ENCODE data around the gene PTPRN2. TPM values are rescaled to one million over a fixed set of nuclear protein-coding genes. Genes with fewer than 3 reads are reported as not detected.
A peak's percentile ranks its signal among the peaks of the same experiment; 100 is the strongest.
"Not testable (repeated sequence)": the region's sequence is repeated elsewhere in the genome, so short reads cannot be mapped to it uniquely, and the experiment has no call there.

The PTPRN2 gene
- total and polyA plus RNA-seq, 8 donors: 4.9 to 136 (median 46.8) TPM

- Histone ChIP-seq H3K36me3 (no peaks in the 10 kb centered on the region), H3K27me3 (peaks cover 0 to 6% (median 0%) of the 10 kb centered on the region in 3 donors), H3K27ac (no peak overlapping the region), H3K4me1 (no peaks in the 10 kb centered on the region), H3K4me3 (no peak overlapping the region), H3K9me3 (no peaks in the 10 kb centered on the region)
- TF ChIP-seq CTCF (IDR thresholded peaks at IDR 0.05) (no peak), EP300 (IDR thresholded peaks at IDR 0.05) (no peak), POLR2AphosphoS5 (IDR thresholded peaks at IDR 0.05) (no peak), POLR2A (IDR thresholded peaks at IDR 0.05) (no peak)
- 58 to 77% (median 74%) methylated on average over 6 to 12 of the region's 12 CpGs for WGBS, 5 donors
- peak in 1 of 2 donors; percentile 56 for DNase-seq
- intact Hi-C loops (cut with DNase I; ENCODE audit: low total_unique reads): no loop called here
Measured at GRCh38 chr7:158387546-158387891, 200.1 kb downstream of the PTPRN2 start.

GRCh38 chr7:158386866-158387545, 200.6 kb downstream of the PTPRN2 start:
- H3K27ac ChIP-seq: no peak overlapping the region
- no peak for TF ChIP-seq POLR2AphosphoS5 (IDR thresholded peaks at IDR 0.05)
- no peaks in the 10 kb centered on the region for H3K9me3 ChIP-seq
- H3K4me1 ChIP-seq: no peaks in the 10 kb centered on the region
- peaks cover 0 to 6% (median 0%) of the 10 kb centered on the region in 3 donors for H3K27me3 ChIP-seq
- H3K4me3 ChIP-seq: no peak overlapping the region
- intact Hi-C loops (cut with DNase I; ENCODE audit: low total_unique reads): no loop called here
- 71 to 85% (median 81%) methylated on average over 20 of the region's 20 CpGs for WGBS, 5 donors
- DNase-seq: no peak
- H3K36me3 ChIP-seq: no peaks in the 10 kb centered on the region

DNA sequence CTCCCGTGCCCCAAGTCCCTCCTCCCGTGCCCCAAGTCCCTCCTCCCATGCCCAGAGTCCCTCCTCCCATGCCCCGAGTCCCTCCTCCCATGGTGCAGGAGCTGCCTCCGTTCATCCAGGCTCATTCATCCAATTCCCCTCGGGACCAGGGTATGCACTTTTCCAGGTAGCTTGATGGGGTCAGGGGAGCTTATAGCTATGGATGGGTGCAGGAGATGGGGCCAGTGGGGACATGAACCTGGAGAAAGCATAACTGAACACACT, 201.3 kb downstream of the PTPRN2 start:
- WGBS, 5 donors: 79 to 96% (median 86%) methylated on average over 5 of the region's 5 CpGs
- no peak for DNase-seq
- TF ChIP-seq POLR2A (IDR thresholded peaks at IDR 0.05): no peak
- TF ChIP-seq CTCF (IDR thresholded peaks at IDR 0.05): no peak
- TF ChIP-seq EP300 (IDR thresholded peaks at IDR 0.05): no peak
- TF ChIP-seq POLR2AphosphoS5 (IDR thresholded peaks at IDR 0.05): no peak

DNA sequence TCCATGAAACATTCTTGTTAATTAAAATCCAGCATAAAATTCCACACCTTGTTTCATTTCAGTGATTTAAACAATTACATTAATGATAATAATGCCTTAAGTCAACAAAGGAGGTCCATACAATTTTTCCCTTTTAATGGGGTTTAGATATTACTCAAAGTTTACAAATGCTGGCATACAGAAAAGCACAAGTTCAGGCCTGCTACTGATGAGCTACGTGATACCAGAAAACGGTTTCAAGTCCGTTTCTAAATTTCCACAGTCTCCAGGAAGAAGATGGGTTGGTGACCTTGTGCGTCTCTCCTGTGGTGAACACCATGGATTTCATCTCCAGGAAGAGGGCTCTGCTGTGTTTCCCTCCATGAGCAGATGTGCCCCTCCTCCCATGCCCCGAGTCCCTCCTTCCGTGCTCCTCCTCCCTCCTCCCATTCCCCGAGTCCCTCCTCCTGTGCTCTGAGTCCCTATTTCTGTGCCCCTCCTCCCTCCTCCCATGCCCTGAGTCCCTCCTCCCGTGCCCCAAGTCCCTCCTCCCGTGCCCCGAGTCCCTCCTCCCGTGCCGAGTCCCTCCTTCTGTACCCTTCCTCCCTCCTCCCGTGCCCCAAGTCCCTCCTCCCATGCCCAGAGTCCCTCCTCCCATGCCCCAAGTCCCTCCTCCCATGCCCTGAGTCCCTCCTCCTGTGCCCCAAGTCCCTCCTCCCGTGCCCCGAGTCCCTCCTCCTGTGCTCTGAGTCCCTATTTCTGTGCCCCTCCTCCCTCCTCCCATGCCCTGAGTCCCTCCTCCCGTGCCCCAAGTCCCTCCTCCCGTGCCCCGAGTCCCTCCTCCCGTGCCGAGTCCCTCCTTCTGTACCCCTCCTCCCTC, 201.9 kb downstream of the PTPRN2 start:
- H3K4me3 ChIP-seq; H3K27ac ChIP-seq; H3K36me3 ChIP-seq; intact Hi-C loops (cut with DNase I; ENCODE audit: low total_unique reads); H3K4me1 ChIP-seq; H3K27me3 ChIP-seq; H3K9me3 ChIP-seq; DNase-seq: not testable (repeated sequence)
- WGBS, 5 donors: 85 to 90% (median 89%) methylated on average over 15 to 20 of the region's 20 CpGs

More for the DNA sequence above, 201.3 kb downstream of the PTPRN2 start:
- Histone ChIP-seq H3K27me3 (peaks cover 0 to 6% (median 0%) of the 10 kb centered on the region in 3 donors), H3K27ac (no peak overlapping the region), H3K4me3 (no peak overlapping the region), H3K4me1 (no peaks in the 10 kb centered on the region), H3K9me3 (no peaks in the 10 kb centered on the region), H3K36me3 (no peaks in the 10 kb centered on the region)
- intact Hi-C loops (cut with DNase I; ENCODE audit: low total_unique reads): no loop called here

DNA sequence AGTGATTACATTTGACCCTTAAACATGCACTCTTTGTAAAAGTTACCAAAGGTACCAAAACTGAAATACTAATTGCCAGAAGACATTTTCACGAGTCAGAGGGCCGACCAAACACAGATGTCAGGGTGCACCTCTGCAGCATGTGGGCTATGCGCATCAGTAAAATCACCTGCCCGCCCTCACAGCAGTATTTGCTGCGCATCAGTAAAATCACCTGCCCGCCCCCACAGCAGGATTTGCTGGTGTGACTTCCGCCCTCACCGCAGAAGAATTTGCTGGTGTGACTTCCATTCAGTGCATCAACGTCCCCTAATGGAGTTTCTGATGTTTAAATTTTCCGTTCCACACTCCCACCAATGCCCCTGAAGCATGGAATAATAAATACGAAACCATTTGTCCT, 202.9 kb downstream of the PTPRN2 start:
- Histone ChIP-seq H3K36me3 (no peaks in the 10 kb centered on the region), H3K4me3 (no peak overlapping the region), H3K27me3 (peaks cover 0 to 6% (median 0%) of the 10 kb centered on the region in 3 donors), H3K4me1 (no peaks in the 10 kb centered on the region), H3K9me3 (peaks cover 0 to 8% (median 6%) of the 10 kb centered on the region in 4 donors), H3K27ac (no peak overlapping the region)
- TF ChIP-seq POLR2AphosphoS5 (IDR thresholded peaks at IDR 0.05) (no peak), EP300 (IDR thresholded peaks at IDR 0.05) (no peak), CTCF (IDR thresholded peaks at IDR 0.05) (no peak), POLR2A (IDR thresholded peaks at IDR 0.05) (no peak)
- WGBS, 5 donors: 52 to 73% (median 63%) methylated on average over 10 to 11 of the region's 11 CpGs
- intact Hi-C loops (cut with DNase I; ENCODE audit: low total_unique reads): no loop called here
- DNase-seq: no peak
